GM12878 (cell line): ENCODE measurements around the gene REPS2.

Experiments
- ETV6 ChIP-seq, 2 experiments: fragments of 450-650 bp in 1 of 2; IDR thresholded peaks in 1 of 2; conservative IDR thresholded peaks in 1 of 2; 2 replicates each; pipeline ENCODE4 v1.6.1; 2014; ENCODE audit warnings: antibody characterized with exemption in 1 of 2, borderline replicate concordance in 1 of 2, low read depth in 1 of 2, mild to moderate bottlenecking in 1 of 2, moderate library complexity in 1 of 2
- KLF5 ChIP-seq: fragments of 450-650 bp; IDR thresholded peaks from 2 replicates; pipeline ENCODE4 v1.6.1; 2014; ENCODE audit warnings: mild to moderate bottlenecking; ENCODE audit not compliant: partially characterized antibody
- RAD21 ChIP-seq: IDR thresholded peaks from 2 replicates; pipeline ENCODE4 v1.6.1; 2011; ENCODE audit warnings: mild to moderate bottlenecking, low read depth, low read length, moderate library complexity; ENCODE audit not compliant: insufficient read depth
- ZNF207 ChIP-seq: fragments of 450-650 bp; IDR thresholded peaks from 2 replicates; pipeline ENCODE4 v1.6.1; 2014; ENCODE audit warnings: antibody characterized with exemption, mild to moderate bottlenecking, borderline replicate concordance
- ZSCAN29 ChIP-seq: fragments of 450-650 bp; IDR thresholded peaks from 2 replicates; pipeline ENCODE4 v1.6.1; 2017; ENCODE audit warnings: mild to moderate bottlenecking, moderate library complexity
- TF ChIP-seq, protein P1 (sequence below), 3 experiments: IDR thresholded peaks in 2 of 3; conservative IDR thresholded peaks in 1 of 3; 2 replicates each; pipeline ENCODE4 v1.5.1; 2011; ENCODE audit warnings: low read depth in 3 of 3, low read length in 3 of 3, mild to moderate bottlenecking in 3 of 3, control low read depth in 2 of 3, moderate library complexity in 2 of 3, inconsistent platforms in 1 of 3, mixed read lengths in 1 of 3; ENCODE audit not compliant: control insufficient read depth in 2 of 3, insufficient read depth in 1 of 3; ENCODE audit errors: extremely low read depth in 1 of 3
- TF ChIP-seq, protein P2 (sequence below): IDR thresholded peaks from 2 replicates; pipeline ENCODE4 v1.6.1; 2011; ENCODE audit warnings: mild to moderate bottlenecking, low read depth, low read length, moderate library complexity; ENCODE audit not compliant: insufficient replicate concordance

- no peak for TF ChIP-seq RAD21
- TF ChIP-seq ZSCAN29 = no peak
- TF ChIP-seq, protein P1, sequence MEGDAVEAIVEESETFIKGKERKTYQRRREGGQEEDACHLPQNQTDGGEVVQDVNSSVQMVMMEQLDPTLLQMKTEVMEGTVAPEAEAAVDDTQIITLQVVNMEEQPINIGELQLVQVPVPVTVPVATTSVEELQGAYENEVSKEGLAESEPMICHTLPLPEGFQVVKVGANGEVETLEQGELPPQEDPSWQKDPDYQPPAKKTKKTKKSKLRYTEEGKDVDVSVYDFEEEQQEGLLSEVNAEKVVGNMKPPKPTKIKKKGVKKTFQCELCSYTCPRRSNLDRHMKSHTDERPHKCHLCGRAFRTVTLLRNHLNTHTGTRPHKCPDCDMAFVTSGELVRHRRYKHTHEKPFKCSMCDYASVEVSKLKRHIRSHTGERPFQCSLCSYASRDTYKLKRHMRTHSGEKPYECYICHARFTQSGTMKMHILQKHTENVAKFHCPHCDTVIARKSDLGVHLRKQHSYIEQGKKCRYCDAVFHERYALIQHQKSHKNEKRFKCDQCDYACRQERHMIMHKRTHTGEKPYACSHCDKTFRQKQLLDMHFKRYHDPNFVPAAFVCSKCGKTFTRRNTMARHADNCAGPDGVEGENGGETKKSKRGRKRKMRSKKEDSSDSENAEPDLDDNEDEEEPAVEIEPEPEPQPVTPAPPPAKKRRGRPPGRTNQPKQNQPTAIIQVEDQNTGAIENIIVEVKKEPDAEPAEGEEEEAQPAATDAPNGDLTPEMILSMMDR (IDR thresholded peaks at IDR 0.05 in 2 of 3, conservative IDR thresholded peaks at IDR 0.05 in 1 of 3; ENCODE audit: control insufficient read depth in 2 of 3, extremely low read depth in 1 of 3, insufficient read depth in 1 of 3, low read depth in 3 of 3, low read length in 3 of 3) = no peak
- TF ChIP-seq, protein P2, sequence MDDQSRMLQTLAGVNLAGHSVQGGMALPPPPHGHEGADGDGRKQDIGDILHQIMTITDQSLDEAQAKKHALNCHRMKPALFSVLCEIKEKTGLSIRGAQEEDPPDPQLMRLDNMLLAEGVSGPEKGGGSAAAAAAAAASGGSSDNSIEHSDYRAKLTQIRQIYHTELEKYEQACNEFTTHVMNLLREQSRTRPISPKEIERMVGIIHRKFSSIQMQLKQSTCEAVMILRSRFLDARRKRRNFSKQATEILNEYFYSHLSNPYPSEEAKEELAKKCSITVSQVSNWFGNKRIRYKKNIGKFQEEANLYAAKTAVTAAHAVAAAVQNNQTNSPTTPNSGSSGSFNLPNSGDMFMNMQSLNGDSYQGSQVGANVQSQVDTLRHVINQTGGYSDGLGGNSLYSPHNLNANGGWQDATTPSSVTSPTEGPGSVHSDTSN = no peak
- TF ChIP-seq ZNF207 = no peak
- TF ChIP-seq KLF5 = no peak
- TF ChIP-seq ETV6 (conservative IDR thresholded peaks at IDR 0.05 in 1 of 2, IDR thresholded peaks at IDR 0.05 in 1 of 2; ENCODE audit: borderline replicate concordance in 1 of 2, low read depth in 1 of 2) = no peak
Observed at GRCh38 chrX:17021851-17022604, 75.6 kb downstream of the REPS2 start.
